ENCODE data around the gene TIMP2. TPM values are rescaled to one million over a fixed set of nuclear protein-coding genes. Genes with fewer than 3 reads are reported as not detected.

The TIMP2 gene
- total and polyA plus RNA-seq, 2 experiments from 2014 or later: 20.9 to 63.3 TPM

GRCh38 chr17:78847052-78847451, 78.1 kb downstream of the TIMP2 start:
- Histone ChIP-seq H4K20me1 (ENCODE audit: insufficient read depth, poor library complexity, severe bottlenecking) (no peaks in the 10 kb centered on the region), H3K27ac (no peak overlapping the region), H3K9me2 (replicated peaks; ENCODE audit: insufficient read depth) (no peaks in the 10 kb centered on the region), H3K36me3 (replicated peaks; ENCODE audit: insufficient read depth, low read depth) (no peaks in the 10 kb centered on the region), H3K4me1 (ENCODE audit: insufficient read depth) (peaks cover under 1% of the 10 kb centered on the region), H2AFZ (no peak overlapping the region), H3K9me3 (ENCODE audit: low read depth) (no peaks in the 10 kb centered on the region), H3K27me3 (no peaks in the 10 kb centered on the region), H3K4me2 (no peak overlapping the region), H3K4me3 (no peak overlapping the region), H3K79me2 (no peaks in the 10 kb centered on the region)
- no peak for DNase-seq (ENCODE audit: low spot score)
- TF ChIP-seq EZH2 (IDR thresholded peaks at IDR 0.05; ENCODE audit: borderline replicate concordance) (no peak), CTCF (IDR thresholded peaks at IDR 0.05; ENCODE audit: poor library complexity) (no peak), EZH2phosphoT487 (IDR thresholded peaks at IDR 0.05; ENCODE audit: low read depth, severe bottlenecking, unreplicated experiment) (no peak)
- 99% methylated on average over 3 of the region's 3 CpGs for WGBS (ENCODE audit: low lambda C conversion rate, missing lambda C conversion rate)

DNA sequence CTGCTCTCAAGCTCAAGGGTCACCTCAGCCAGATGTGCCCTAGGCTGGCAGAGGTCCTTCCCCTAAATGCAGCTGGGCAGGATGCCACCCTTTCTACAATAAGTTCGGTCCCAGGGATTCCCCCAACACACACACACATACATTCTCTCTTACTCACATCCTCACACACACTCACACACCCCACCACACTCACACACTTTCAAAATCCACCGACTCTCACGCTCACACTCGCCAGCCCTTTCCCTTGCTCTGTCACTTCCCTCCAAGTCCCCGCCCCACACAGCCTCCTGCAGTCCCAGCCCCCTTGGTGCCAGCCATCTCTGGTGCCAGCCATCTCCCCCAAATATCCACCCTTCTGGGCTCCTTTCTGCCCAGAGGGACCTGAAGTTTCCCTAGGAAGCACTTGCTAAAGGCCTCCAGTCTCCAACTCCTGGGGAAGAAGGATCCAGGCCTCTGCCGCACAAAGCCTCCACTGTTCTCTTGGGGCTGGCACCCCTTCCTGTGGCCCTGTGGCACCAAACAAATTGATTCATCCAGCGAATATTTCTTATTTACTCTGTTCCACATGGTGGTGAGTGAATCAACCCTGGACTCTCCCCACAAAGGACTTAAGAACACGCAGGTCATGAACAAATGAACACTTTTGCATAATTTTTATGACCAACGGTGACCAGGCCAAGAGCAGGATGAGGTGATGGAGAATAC, 80.7 kb downstream of the TIMP2 start:
- Histone ChIP-seq H3K79me2 (peaks cover 5% of the 10 kb centered on the region), H3K4me1 (ENCODE audit: insufficient read depth) (peaks cover 7% of the 10 kb centered on the region), H3K4me3 (no peak overlapping the region), H3K27ac (no peak overlapping the region), H3K27me3 (no peaks in the 10 kb centered on the region), H2AFZ (no peak overlapping the region), H4K20me1 (ENCODE audit: insufficient read depth, poor library complexity, severe bottlenecking) (peaks cover under 1% of the 10 kb centered on the region), H3K4me2 (no peak overlapping the region), H3K9me2 (replicated peaks; ENCODE audit: insufficient read depth) (no peaks in the 10 kb centered on the region), H3K9me3 (ENCODE audit: low read depth) (no peaks in the 10 kb centered on the region), H3K36me3 (replicated peaks; ENCODE audit: insufficient read depth, low read depth) (no peaks in the 10 kb centered on the region)
- no peak for TF ChIP-seq EZH2 (IDR thresholded peaks at IDR 0.05; ENCODE audit: borderline replicate concordance)
- no peak for TF ChIP-seq CTCF (IDR thresholded peaks at IDR 0.05; ENCODE audit: poor library complexity)
- no peak for TF ChIP-seq EZH2phosphoT487 (IDR thresholded peaks at IDR 0.05; ENCODE audit: low read depth, severe bottlenecking, unreplicated experiment)
- DNase-seq (ENCODE audit: low spot score): no peak
- 88% methylated on average over 5 of the region's 9 CpGs for WGBS (ENCODE audit: low lambda C conversion rate, missing lambda C conversion rate)

DNA sequence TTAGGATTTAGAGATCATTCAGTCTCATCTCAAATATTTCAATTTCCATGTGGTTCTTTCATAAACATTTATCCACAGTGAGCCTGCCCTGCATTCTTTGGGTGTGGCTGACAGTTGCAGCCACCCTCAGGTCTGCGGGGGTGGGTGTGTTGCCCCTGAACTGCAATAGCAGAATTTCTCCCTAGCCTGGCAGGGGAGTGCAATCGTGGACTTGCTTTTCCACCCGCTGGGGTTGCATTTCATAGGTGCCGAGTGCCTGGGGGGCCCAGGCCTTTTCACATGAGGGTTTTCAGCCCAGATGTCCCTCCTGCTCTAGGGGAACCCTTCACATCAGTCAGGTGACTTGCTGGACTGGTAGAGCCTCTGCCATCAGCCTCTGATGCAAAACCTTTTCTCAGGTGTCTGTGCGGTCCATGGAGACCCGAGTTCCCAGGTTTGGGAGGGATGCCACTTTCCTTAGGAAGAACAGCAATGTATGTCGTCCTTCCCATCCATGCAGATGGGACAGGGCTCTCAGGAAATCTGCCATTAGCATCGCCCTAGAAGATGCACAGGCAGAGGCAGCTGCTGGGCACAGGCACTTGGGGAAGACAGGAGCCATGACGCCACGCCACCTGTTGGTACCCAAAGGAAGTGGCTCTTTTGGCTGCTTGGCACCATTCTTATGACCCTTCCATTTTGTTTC, 82.2 kb downstream of the TIMP2 start:
- Histone ChIP-seq H2AFZ (no peak overlapping the region), H3K4me1 (ENCODE audit: insufficient read depth) (peaks cover 13% of the 10 kb centered on the region), H3K79me2 (peaks cover 20% of the 10 kb centered on the region), H3K27ac (no peak overlapping the region), H3K9me3 (ENCODE audit: low read depth) (no peaks in the 10 kb centered on the region), H4K20me1 (ENCODE audit: insufficient read depth, poor library complexity, severe bottlenecking) (peaks cover 12% of the 10 kb centered on the region), H3K4me2 (no peak overlapping the region), H3K9me2 (replicated peaks; ENCODE audit: insufficient read depth) (no peaks in the 10 kb centered on the region), H3K27me3 (no peaks in the 10 kb centered on the region), H3K4me3 (no peak overlapping the region), H3K36me3 (replicated peaks; ENCODE audit: insufficient read depth, low read depth) (no peaks in the 10 kb centered on the region)
- WGBS (ENCODE audit: low lambda C conversion rate, missing lambda C conversion rate): 67% methylated on average over 10 of the region's 10 CpGs
- no peak for TF ChIP-seq EZH2phosphoT487 (IDR thresholded peaks at IDR 0.05; ENCODE audit: low read depth, severe bottlenecking, unreplicated experiment)
- no peak for TF ChIP-seq EZH2 (IDR thresholded peaks at IDR 0.05; ENCODE audit: borderline replicate concordance)
- peak; percentile 37 for TF ChIP-seq CTCF (IDR thresholded peaks at IDR 0.05; ENCODE audit: poor library complexity)
- peak; percentile 34 for DNase-seq (ENCODE audit: low spot score)
